Measurements from ENCODE around the gene PAM16.

The PAM16 gene

GRCh38 chr16:4369007-4369733, 18.0 kb upstream of the PAM16 start:
- Mint-ChIP-seq H3K4me1 (peaks cover 17% of the 10 kb centered on the region), H3K4me3 (peak overlapping the region in 2 of 3 experiments; percentile 6 to 30), H3K27ac (peak overlapping the region; percentile 26 to 70 (median 42)), H3K36me3 (ENCODE audit: low read depth) (no peaks in the 10 kb centered on the region), H3K27me3 (ENCODE audit: low read depth) (peaks cover 8% of the 10 kb centered on the region), H3K9me3 (no peaks in the 10 kb centered on the region)
- TF ChIP-seq CTCF (IDR thresholded peaks at IDR 0.05; ENCODE audit: unreplicated experiment in 3 of 3) = no peak

- peaks cover 12% of the 10 kb centered on the region for H3K4me1 Mint-ChIP-seq
- no peaks in the 10 kb centered on the region for H3K36me3 Mint-ChIP-seq (ENCODE audit: low read depth)
- H3K27me3 Mint-ChIP-seq (ENCODE audit: low read depth) = peaks cover 4% of the 10 kb centered on the region
- no peaks in the 10 kb centered on the region for H3K9me3 Mint-ChIP-seq
- TF ChIP-seq CTCF (IDR thresholded peaks at IDR 0.05; ENCODE audit: unreplicated experiment in 3 of 3) = no peak
- H3K4me3 Mint-ChIP-seq = peak overlapping the region in 1 of 3 experiments; percentile 31
- H3K27ac Mint-ChIP-seq = peak overlapping the region in 2 of 3 experiments; percentile 19 to 30
These were observed 16.3 kb upstream of the PAM16 start for GRCh38 chr16:4367393-4367856.

GRCh38 chr16:4366016-4366415, 14.9 kb upstream of the PAM16 start:
- Mint-ChIP-seq H3K27me3 (ENCODE audit: low read depth) (peaks cover 4% of the 10 kb centered on the region), H3K36me3 (ENCODE audit: low read depth) (no peaks in the 10 kb centered on the region), H3K27ac (no peak overlapping the region), H3K4me1 (peaks cover 8% of the 10 kb centered on the region), H3K4me3 (no peak overlapping the region), H3K9me3 (no peaks in the 10 kb centered on the region)
- no peak for TF ChIP-seq CTCF (IDR thresholded peaks at IDR 0.05; ENCODE audit: unreplicated experiment in 3 of 3)

- Mint-ChIP-seq H3K4me3 (no peak overlapping the region), H3K36me3 (ENCODE audit: low read depth) (no peaks in the 10 kb centered on the region), H3K4me1 (peaks cover 6% of the 10 kb centered on the region), H3K9me3 (no peaks in the 10 kb centered on the region), H3K27ac (no peak overlapping the region), H3K27me3 (ENCODE audit: low read depth) (peaks cover 4% of the 10 kb centered on the region)
- TF ChIP-seq CTCF (IDR thresholded peaks at IDR 0.05; ENCODE audit: unreplicated experiment in 3 of 3) = no peak
These were observed 14.5 kb upstream of the PAM16 start for GRCh38 chr16:4365615-4366014.

- Mint-ChIP-seq H3K36me3 (ENCODE audit: low read depth) (no peaks in the 10 kb centered on the region), H3K27me3 (ENCODE audit: low read depth) (peaks cover 4% of the 10 kb centered on the region), H3K9me3 (no peaks in the 10 kb centered on the region)
These were observed 13.9 kb upstream of the PAM16 start for GRCh38 chr16:4365014-4365406.

More at GRCh38 chr16:4365014-4365406, 13.9 kb upstream of the PAM16 start:
- Mint-ChIP-seq H3K4me1 (peaks cover 1% of the 10 kb centered on the region), H3K4me3 (no peak overlapping the region), H3K27ac (no peak overlapping the region)
- TF ChIP-seq CTCF (IDR thresholded peaks at IDR 0.05; ENCODE audit: unreplicated experiment in 3 of 3) = no peak
